HG03565 (cell line): Measurements from ENCODE around the gene GPAM.
"Not testable (repeated sequence)": the region's sequence is repeated elsewhere in the genome, so short reads cannot be mapped to it uniquely, and the experiment has no call there.

Experiments
- ATAC-seq: cut with Tn5 transposase; IDR thresholded peaks from one replicate; pipeline ENCODE4 v1.9.1; 2021; ENCODE audit warnings: mild to moderate bottlenecking, moderate library complexity; ENCODE audit not compliant: unreplicated experiment

Gene GPAM

GRCh38 chr10:112183329-112184051 is at the start of gene GPAM:
Gene GPAM, minus strand, starts transcription at chr10:112183765. Its CDS starts 1,981 bp downstream, at chr10:112181784.
- ATAC-seq = peak; percentile 90

- ATAC-seq = no peak
Observed at GRCh38 chr10:112232670-112233069, 49.1 kb upstream of the GPAM start.

- no peak for ATAC-seq
Observed at GRCh38 chr10:112231602-112232400, 48.2 kb upstream of the GPAM start.

GRCh38 chr10:112230325-112230988 is 46.9 kb upstream of the GPAM start:
- no peak for ATAC-seq

GRCh38 chr10:112229901-112230300 is 46.3 kb upstream of the GPAM start:
- ATAC-seq = no peak

GRCh38 chr10:112229096-112229495 is 45.5 kb upstream of the GPAM start:
- ATAC-seq = no peak

- not testable (repeated sequence) for ATAC-seq
Observed at GRCh38 chr10:112228366-112229088, 45.0 kb upstream of the GPAM start.

- no peak for ATAC-seq
Observed at GRCh38 chr10:112227331-112227987, 43.9 kb upstream of the GPAM start.

- no peak for ATAC-seq
Observed at GRCh38 chr10:112226439-112227248, 43.1 kb upstream of the GPAM start.

GRCh38 chr10:112225771-112226438 is 42.3 kb upstream of the GPAM start:
- no peak for ATAC-seq

GRCh38 chr10:112224933-112225529 is 41.5 kb upstream of the GPAM start:
- ATAC-seq = no peak

GRCh38 chr10:112223725-112224124 is 40.2 kb upstream of the GPAM start:
- ATAC-seq = no peak

GRCh38 chr10:112222799-112223198 is 39.2 kb upstream of the GPAM start:
- no peak for ATAC-seq

- ATAC-seq = no peak
Observed at GRCh38 chr10:112221545-112221944, 38.0 kb upstream of the GPAM start.

GRCh38 chr10:112218960-112219359 is 35.4 kb upstream of the GPAM start:
- ATAC-seq = no peak

- no peak for ATAC-seq
Observed at GRCh38 chr10:112218036-112218390, 34.4 kb upstream of the GPAM start.

GRCh38 chr10:112217386-112218035 is 33.9 kb upstream of the GPAM start:
- no peak for ATAC-seq

GRCh38 chr10:112216966-112217365 is 33.4 kb upstream of the GPAM start:
- ATAC-seq = no peak
